PFSK-1 (cell line): ENCODE results near the gene FSCN2.

ENCODE experiments used
- FOXP2 ChIP-seq: optimal IDR thresholded peaks from 2 replicates; pipeline ENCODE3; 2011; ENCODE audit warnings: borderline replicate concordance, control low read depth, inconsistent platforms; ENCODE audit not compliant: insufficient read depth; ENCODE audit errors: extremely low read length, extremely low read depth
- POLR2AphosphoS5 ChIP-seq: IDR thresholded peaks from 2 replicates; pipeline ENCODE4 v1.6.1; 2012; ENCODE audit warnings: low read depth, mild to moderate bottlenecking, control low read depth, low read length, moderate library complexity
- SIN3A ChIP-seq: IDR thresholded peaks from 2 replicates; pipeline ENCODE4 v1.6.1; 2012; ENCODE audit warnings: mild to moderate bottlenecking, low read length, moderate library complexity, borderline replicate concordance; ENCODE audit not compliant: insufficient read depth
- TAF1 ChIP-seq: IDR thresholded peaks from 2 replicates; pipeline ENCODE4 v1.6.1; 2012; ENCODE audit warnings: low read length, control low read depth, borderline replicate concordance; ENCODE audit not compliant: insufficient read depth
- TF ChIP-seq, protein P1 (sequence below), 2 experiments: IDR thresholded peaks; 2 replicates each; pipeline versions ENCODE4 v1.6.1 to v1.8.0; 2011 to 2012; ENCODE audit warnings: low read depth in 2 of 2, low read length in 2 of 2, control low read depth in 1 of 2, inconsistent platforms in 1 of 2, mild to moderate bottlenecking in 1 of 2, moderate library complexity in 1 of 2; ENCODE audit not compliant: insufficient read depth in 1 of 2

The FSCN2 gene

DNA sequence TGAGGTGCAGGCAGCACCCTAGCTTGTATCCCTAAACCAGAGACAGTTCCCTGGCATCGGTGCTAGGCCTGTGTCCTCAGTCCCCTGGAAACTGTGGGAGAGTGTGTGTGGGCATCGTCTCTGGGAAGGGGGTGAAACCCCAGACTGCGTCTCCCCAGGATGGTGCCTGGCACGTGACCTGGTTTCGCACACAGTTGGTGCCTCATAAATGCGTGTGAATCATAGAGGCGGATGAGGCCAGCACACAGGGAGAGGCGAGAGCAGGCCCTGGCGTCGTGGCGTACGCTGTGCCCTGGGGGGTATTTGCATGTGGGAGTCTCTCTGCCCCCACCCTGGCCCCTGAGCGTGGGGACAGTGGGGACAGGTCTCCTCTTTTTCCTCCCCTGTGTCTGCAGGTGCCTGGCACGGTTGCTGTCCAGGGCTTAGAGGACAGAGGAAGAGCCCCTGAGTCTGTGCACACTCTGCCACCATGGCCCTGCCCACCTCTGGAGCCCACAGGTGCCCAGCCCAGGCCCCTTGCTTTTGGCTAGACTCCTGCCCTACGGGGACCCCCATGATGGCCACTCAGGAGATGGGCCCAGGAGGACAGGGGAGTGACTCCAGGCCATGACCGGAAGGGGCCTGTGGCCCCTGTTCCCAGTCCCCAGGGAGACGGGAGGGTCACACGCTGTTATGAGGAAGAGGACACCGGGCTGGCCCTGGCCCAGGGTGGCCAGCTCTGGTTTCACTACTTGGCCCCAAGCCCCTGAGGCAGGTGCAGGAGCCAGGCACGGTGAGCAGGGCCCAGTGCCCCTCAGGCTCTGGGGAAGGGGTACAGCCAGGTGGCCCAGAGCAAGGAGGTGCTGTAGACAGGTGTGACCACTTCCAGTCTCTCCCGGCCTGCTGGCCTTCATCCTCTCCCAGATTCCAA is 1.3 kb upstream of the FSCN2 start:
- no peak for TF ChIP-seq TAF1
- TF ChIP-seq, protein P1, sequence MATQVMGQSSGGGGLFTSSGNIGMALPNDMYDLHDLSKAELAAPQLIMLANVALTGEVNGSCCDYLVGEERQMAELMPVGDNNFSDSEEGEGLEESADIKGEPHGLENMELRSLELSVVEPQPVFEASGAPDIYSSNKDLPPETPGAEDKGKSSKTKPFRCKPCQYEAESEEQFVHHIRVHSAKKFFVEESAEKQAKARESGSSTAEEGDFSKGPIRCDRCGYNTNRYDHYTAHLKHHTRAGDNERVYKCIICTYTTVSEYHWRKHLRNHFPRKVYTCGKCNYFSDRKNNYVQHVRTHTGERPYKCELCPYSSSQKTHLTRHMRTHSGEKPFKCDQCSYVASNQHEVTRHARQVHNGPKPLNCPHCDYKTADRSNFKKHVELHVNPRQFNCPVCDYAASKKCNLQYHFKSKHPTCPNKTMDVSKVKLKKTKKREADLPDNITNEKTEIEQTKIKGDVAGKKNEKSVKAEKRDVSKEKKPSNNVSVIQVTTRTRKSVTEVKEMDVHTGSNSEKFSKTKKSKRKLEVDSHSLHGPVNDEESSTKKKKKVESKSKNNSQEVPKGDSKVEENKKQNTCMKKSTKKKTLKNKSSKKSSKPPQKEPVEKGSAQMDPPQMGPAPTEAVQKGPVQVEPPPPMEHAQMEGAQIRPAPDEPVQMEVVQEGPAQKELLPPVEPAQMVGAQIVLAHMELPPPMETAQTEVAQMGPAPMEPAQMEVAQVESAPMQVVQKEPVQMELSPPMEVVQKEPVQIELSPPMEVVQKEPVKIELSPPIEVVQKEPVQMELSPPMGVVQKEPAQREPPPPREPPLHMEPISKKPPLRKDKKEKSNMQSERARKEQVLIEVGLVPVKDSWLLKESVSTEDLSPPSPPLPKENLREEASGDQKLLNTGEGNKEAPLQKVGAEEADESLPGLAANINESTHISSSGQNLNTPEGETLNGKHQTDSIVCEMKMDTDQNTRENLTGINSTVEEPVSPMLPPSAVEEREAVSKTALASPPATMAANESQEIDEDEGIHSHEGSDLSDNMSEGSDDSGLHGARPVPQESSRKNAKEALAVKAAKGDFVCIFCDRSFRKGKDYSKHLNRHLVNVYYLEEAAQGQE (IDR thresholded peaks at IDR 0.05; ENCODE audit: insufficient read depth in 1 of 2, low read depth in 2 of 2, low read length in 2 of 2): no peak
- no peak for TF ChIP-seq SIN3A
- TF ChIP-seq POLR2AphosphoS5: no peak
- no peak for TF ChIP-seq FOXP2

DNA sequence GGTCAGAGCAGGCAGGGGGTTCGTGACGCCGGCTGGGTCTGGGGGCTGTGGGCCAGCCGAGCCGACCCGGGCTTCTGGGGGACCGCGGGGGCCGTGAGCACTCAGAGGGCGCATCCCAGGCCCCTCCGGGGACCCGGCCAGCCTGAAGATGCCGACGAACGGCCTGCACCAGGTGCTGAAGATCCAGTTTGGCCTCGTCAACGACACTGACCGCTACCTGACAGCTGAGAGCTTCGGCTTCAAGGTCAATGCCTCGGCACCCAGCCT is 140 bp downstream of the FSCN2 start:
- no peak for TF ChIP-seq TAF1
- TF ChIP-seq, protein P1 (IDR thresholded peaks at IDR 0.05; ENCODE audit: insufficient read depth in 1 of 2, low read depth in 2 of 2, low read length in 2 of 2): no peak
- no peak for TF ChIP-seq POLR2AphosphoS5
- no peak for TF ChIP-seq FOXP2
- no peak for TF ChIP-seq SIN3A

DNA sequence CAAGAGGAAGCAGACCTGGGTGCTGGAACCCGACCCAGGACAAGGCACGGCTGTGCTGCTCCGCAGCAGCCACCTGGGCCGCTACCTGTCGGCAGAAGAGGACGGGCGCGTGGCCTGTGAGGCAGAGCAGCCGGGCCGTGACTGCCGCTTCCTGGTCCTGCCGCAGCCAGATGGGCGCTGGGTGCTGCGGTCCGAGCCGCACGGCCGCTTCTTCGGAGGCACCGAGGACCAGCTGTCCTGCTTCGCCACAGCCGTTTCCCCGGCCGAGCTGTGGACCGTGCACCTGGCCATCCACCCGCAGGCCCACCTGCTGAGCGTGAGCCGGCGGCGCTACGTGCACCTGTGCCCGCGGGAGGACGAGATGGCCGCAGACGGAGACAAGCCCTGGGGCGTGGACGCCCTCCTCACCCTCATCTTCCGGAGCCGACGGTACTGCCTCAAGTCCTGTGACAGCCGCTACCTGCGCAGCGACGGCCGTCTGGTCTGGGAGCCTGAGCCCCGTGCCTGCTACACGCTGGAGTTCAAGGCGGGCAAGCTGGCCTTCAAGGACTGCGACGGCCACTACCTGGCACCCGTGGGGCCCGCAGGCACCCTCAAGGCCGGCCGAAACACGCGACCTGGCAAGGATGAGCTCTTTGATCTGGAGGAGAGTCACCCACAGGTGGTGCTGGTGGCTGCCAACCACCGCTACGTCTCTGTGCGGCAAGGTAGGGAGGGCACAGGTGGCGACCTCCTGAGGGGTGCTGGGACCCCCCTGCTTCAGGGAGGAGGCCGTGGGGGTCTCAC is 667 bp downstream of the FSCN2 start:
- TF ChIP-seq, protein P1 (IDR thresholded peaks at IDR 0.05; ENCODE audit: insufficient read depth in 1 of 2, low read depth in 2 of 2, low read length in 2 of 2): no peak
- no peak for TF ChIP-seq SIN3A
- TF ChIP-seq POLR2AphosphoS5: no peak
- TF ChIP-seq TAF1: no peak
- TF ChIP-seq FOXP2: no peak

DNA sequence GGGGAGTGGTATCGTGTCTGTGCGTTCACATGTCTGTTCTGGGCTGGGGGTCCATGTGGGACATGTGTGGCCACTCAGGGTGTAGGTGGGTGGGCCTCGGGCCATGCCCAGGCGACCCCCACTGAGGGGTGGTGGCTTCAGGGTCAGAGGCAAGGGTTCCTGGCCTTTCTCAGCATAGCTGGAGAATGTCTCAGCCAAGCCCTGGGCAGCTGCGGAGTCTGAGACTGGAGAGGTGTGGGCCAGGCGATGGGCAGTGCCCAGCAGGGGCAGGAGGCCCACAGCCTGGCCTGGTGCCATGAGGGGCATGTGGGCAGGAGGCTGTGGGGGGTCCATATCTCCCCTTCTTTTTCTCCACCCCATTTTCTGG is 1.2 kb downstream of the FSCN2 start:
- TF ChIP-seq POLR2AphosphoS5: no peak
- TF ChIP-seq, protein P1 (IDR thresholded peaks at IDR 0.05; ENCODE audit: insufficient read depth in 1 of 2, low read depth in 2 of 2, low read length in 2 of 2): no peak
- TF ChIP-seq TAF1: no peak
- no peak for TF ChIP-seq SIN3A
- no peak for TF ChIP-seq FOXP2
